ENCODE measurements around the gene MAPK8IP3.

The MAPK8IP3 gene

DNA sequence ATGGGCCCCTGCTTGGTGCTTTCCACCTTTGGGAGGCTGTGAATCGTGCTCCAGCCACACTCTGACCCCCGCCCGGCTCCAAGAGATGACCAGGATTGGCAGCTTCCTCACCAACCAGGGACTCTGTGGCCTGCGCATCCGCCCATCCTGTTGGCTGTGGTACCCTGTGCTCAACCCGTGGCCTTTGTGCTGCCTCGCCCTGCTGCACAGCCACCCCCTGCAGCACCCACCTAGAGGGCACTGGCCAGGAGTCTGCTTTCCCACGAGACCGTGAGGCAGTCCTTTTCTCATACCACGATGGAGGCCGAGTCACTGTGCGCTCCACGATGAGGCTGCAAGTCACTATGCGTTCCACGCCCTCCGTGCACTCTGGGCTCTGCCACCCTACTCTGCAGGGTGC is 46.0 kb downstream of the MAPK8IP3 start:
- no peaks in the 10 kb centered on the region for H3K27me3 ChIP-seq (ENCODE audit: insufficient read depth, low read length, poor library complexity)
- H3K36me3 ChIP-seq (ENCODE audit: insufficient read depth, low read length) = peaks cover 70% of the 10 kb centered on the region
- H3K4me1 ChIP-seq (ENCODE audit: insufficient read depth, low read length) = no peaks in the 10 kb centered on the region
- DNase-seq (no peak), ATAC-seq (ENCODE audit: insufficient read depth, low read depth) (no peak)
- H3K4me2 ChIP-seq (ENCODE audit: insufficient read depth, low read length) = no peak overlapping the region
- no peaks in the 10 kb centered on the region for H3K79me2 ChIP-seq (ENCODE audit: insufficient read depth, low read length)
- H2AFZ ChIP-seq (ENCODE audit: low read depth, low read length) = no peak overlapping the region
- no peaks in the 10 kb centered on the region for H3K9me3 ChIP-seq (ENCODE audit: insufficient read depth, low read length, severe bottlenecking)
- H3K27ac ChIP-seq (ENCODE audit: low read length) = no peak overlapping the region
- TF ChIP-seq, protein P1, sequence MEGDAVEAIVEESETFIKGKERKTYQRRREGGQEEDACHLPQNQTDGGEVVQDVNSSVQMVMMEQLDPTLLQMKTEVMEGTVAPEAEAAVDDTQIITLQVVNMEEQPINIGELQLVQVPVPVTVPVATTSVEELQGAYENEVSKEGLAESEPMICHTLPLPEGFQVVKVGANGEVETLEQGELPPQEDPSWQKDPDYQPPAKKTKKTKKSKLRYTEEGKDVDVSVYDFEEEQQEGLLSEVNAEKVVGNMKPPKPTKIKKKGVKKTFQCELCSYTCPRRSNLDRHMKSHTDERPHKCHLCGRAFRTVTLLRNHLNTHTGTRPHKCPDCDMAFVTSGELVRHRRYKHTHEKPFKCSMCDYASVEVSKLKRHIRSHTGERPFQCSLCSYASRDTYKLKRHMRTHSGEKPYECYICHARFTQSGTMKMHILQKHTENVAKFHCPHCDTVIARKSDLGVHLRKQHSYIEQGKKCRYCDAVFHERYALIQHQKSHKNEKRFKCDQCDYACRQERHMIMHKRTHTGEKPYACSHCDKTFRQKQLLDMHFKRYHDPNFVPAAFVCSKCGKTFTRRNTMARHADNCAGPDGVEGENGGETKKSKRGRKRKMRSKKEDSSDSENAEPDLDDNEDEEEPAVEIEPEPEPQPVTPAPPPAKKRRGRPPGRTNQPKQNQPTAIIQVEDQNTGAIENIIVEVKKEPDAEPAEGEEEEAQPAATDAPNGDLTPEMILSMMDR (IDR thresholded peaks at IDR 0.05; ENCODE audit: borderline replicate concordance, extremely low read depth, low read length, poor library complexity, severe bottlenecking) = no peak
- no peak for TF ChIP-seq EZH2 (IDR thresholded peaks at IDR 0.05; ENCODE audit: borderline replicate concordance, low read depth, low read length, severe bottlenecking)
- H4K20me1 ChIP-seq (ENCODE audit: insufficient read depth, low read length) = peaks cover 4% of the 10 kb centered on the region; the same call in 1 of the 2 replicates
- H3K4me3 ChIP-seq (ENCODE audit: low read depth in 1 of 2, low read length in 2 of 2) = no peak overlapping the region
- no peak overlapping the region for H3K9ac ChIP-seq (ENCODE audit: low read depth, low read length)

- TF ChIP-seq EZH2 (IDR thresholded peaks at IDR 0.05; ENCODE audit: borderline replicate concordance, low read depth, low read length, severe bottlenecking) = no peak
- TF ChIP-seq, protein P1 (IDR thresholded peaks at IDR 0.05; ENCODE audit: borderline replicate concordance, extremely low read depth, low read length, poor library complexity, severe bottlenecking) = no peak
- DNase-seq = no peak
- peaks cover 60% of the 10 kb centered on the region for H3K36me3 ChIP-seq (ENCODE audit: insufficient read depth, low read length)
- no peaks in the 10 kb centered on the region for H3K9me3 ChIP-seq (ENCODE audit: insufficient read depth, low read length, severe bottlenecking)
- no peak overlapping the region for H2AFZ ChIP-seq (ENCODE audit: low read depth, low read length)
- no peaks in the 10 kb centered on the region for H3K79me2 ChIP-seq (ENCODE audit: insufficient read depth, low read length)
- no peak overlapping the region for H3K4me3 ChIP-seq (ENCODE audit: low read depth in 1 of 2, low read length in 2 of 2)
- H3K9ac ChIP-seq (ENCODE audit: low read depth, low read length) = no peak overlapping the region
- no peaks in the 10 kb centered on the region for H3K27me3 ChIP-seq (ENCODE audit: insufficient read depth, low read length, poor library complexity)
- no peak overlapping the region for H3K27ac ChIP-seq (ENCODE audit: low read length)
- no peak for ATAC-seq (ENCODE audit: insufficient read depth, low read depth)
- no peak overlapping the region for H3K4me2 ChIP-seq (ENCODE audit: insufficient read depth, low read length)
- H3K4me1 ChIP-seq (ENCODE audit: insufficient read depth, low read length) = no peaks in the 10 kb centered on the region
- peaks cover 4% of the 10 kb centered on the region; the same call in 1 of the 2 replicates for H4K20me1 ChIP-seq (ENCODE audit: insufficient read depth, low read length)
Measured at GRCh38 chr16:1752853-1753252, 46.9 kb downstream of the MAPK8IP3 start.

GRCh38 chr16:1754204-1754603 is 48.2 kb downstream of the MAPK8IP3 start:
- H4K20me1 ChIP-seq (ENCODE audit: insufficient read depth, low read length) = peaks cover 4% of the 10 kb centered on the region; the same call in 1 of the 2 replicates
- H3K9ac ChIP-seq (ENCODE audit: low read depth, low read length) = no peak overlapping the region

More at GRCh38 chr16:1754204-1754603, 48.2 kb downstream of the MAPK8IP3 start:
- no peaks in the 10 kb centered on the region for H3K4me1 ChIP-seq (ENCODE audit: insufficient read depth, low read length)
- TF ChIP-seq, protein P1 (IDR thresholded peaks at IDR 0.05; ENCODE audit: borderline replicate concordance, extremely low read depth, low read length, poor library complexity, severe bottlenecking) = no peak
- no peak for TF ChIP-seq EZH2 (IDR thresholded peaks at IDR 0.05; ENCODE audit: borderline replicate concordance, low read depth, low read length, severe bottlenecking)
- no peaks in the 10 kb centered on the region for H3K9me3 ChIP-seq (ENCODE audit: insufficient read depth, low read length, severe bottlenecking)
- H3K27ac ChIP-seq (ENCODE audit: low read length) = no peak overlapping the region
- H3K4me3 ChIP-seq (ENCODE audit: low read depth in 1 of 2, low read length in 2 of 2) = no peak overlapping the region
- no peaks in the 10 kb centered on the region for H3K79me2 ChIP-seq (ENCODE audit: insufficient read depth, low read length)
- H3K27me3 ChIP-seq (ENCODE audit: insufficient read depth, low read length, poor library complexity) = no peaks in the 10 kb centered on the region
- ATAC-seq (ENCODE audit: insufficient read depth, low read depth) = no peak
- DNase-seq = no peak
- no peak overlapping the region for H3K4me2 ChIP-seq (ENCODE audit: insufficient read depth, low read length)
- no peak overlapping the region for H2AFZ ChIP-seq (ENCODE audit: low read depth, low read length)
- peaks cover 53% of the 10 kb centered on the region for H3K36me3 ChIP-seq (ENCODE audit: insufficient read depth, low read length)

Measured in DND-41 (cell line).